C4-2B (cell line): ENCODE measurements around the gene CDKN2AIP.

ENCODE experiments used
- ZFX ChIP-seq: fragments of 450-650 bp; IDR thresholded peaks from 2 replicates; pipeline ENCODE4 v1.6.1; 2017
- TF ChIP-seq, protein P1 (sequence below): fragments of 450-650 bp; conservative IDR thresholded peaks from 2 replicates; pipeline ENCODE4 v1.5.1; 2017; ENCODE audit warnings: mild to moderate bottlenecking

DNA sequence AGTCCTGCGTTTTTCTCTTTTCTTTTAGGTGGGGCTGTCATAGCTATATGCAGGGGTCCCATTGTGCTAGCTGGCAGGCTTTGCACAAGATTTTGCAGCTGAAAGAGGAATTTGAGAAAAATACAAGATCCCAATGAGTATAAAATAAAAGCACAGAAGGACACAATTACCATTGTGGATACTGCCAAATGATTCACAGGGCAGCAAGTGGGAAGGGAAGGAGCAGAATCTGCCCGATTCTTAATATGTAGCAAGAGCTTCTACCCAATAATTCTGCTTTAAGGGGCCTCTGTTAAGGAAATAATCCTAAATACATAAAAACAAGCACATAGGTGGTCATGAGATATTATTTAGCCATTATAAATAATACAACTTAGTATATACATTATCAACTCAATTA is 34.5 kb downstream of the CDKN2AIP start:
- TF ChIP-seq, protein P1, sequence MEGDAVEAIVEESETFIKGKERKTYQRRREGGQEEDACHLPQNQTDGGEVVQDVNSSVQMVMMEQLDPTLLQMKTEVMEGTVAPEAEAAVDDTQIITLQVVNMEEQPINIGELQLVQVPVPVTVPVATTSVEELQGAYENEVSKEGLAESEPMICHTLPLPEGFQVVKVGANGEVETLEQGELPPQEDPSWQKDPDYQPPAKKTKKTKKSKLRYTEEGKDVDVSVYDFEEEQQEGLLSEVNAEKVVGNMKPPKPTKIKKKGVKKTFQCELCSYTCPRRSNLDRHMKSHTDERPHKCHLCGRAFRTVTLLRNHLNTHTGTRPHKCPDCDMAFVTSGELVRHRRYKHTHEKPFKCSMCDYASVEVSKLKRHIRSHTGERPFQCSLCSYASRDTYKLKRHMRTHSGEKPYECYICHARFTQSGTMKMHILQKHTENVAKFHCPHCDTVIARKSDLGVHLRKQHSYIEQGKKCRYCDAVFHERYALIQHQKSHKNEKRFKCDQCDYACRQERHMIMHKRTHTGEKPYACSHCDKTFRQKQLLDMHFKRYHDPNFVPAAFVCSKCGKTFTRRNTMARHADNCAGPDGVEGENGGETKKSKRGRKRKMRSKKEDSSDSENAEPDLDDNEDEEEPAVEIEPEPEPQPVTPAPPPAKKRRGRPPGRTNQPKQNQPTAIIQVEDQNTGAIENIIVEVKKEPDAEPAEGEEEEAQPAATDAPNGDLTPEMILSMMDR: no peak
- no peak for TF ChIP-seq ZFX
